ENCODE measurements around the gene CNIH1.

The CNIH1 gene

GRCh38 chr14:54425537-54426274, 15.5 kb downstream of the CNIH1 start:
- no peaks in the 10 kb centered on the region for H3K9me2 ChIP-seq (ENCODE audit: low read depth, low read length)

GRCh38 chr14:54425068-54425467, 16.1 kb downstream of the CNIH1 start:
- Histone ChIP-seq H3K27me3 (ENCODE audit: insufficient read depth, low read length) (no peaks in the 10 kb centered on the region), H3F3A (ENCODE audit: insufficient read depth, low read length) (no peaks in the 10 kb centered on the region; the same call in 1 of the 2 replicates), H4K20me1 (ENCODE audit: insufficient read depth, low read length) (no peaks in the 10 kb centered on the region; the same call in 1 of the 2 replicates), H3K27ac (ENCODE audit: low read depth, low read length, poor library complexity, severe bottlenecking) (no peak overlapping the region), H3K36me3 (ENCODE audit: insufficient read depth, low read length) (peaks cover 72% of the 10 kb centered on the region), H3K9me3 (ENCODE audit: low read length) (no peaks in the 10 kb centered on the region), H3K4me1 (ENCODE audit: insufficient read depth, low read length, severe bottlenecking) (no peaks in the 10 kb centered on the region), H3K9me2 (ENCODE audit: low read depth, low read length) (no peaks in the 10 kb centered on the region), H3K4me3 (ENCODE audit: low read depth, low read length, poor library complexity, severe bottlenecking) (no peak overlapping the region), H3K4me2 (ENCODE audit: low read length) (no peak overlapping the region), H3K79me2 (ENCODE audit: insufficient read depth, low read length) (no peaks in the 10 kb centered on the region; the same call in 1 of the 2 replicates), H2AFZ (ENCODE audit: low read length) (no peak overlapping the region), H3K9ac (ENCODE audit: low read length) (no peak overlapping the region)
- TF ChIP-seq CTCF (IDR thresholded peaks at IDR 0.05; ENCODE audit: low read length) = no peak
- no peak for TF ChIP-seq EZH2 (IDR thresholded peaks at IDR 0.05; ENCODE audit: borderline replicate concordance, low read length)

More at GRCh38 chr14:54425537-54426274, 15.5 kb downstream of the CNIH1 start:
- H2AFZ ChIP-seq (ENCODE audit: low read length) = no peak overlapping the region
- H3K36me3 ChIP-seq (ENCODE audit: insufficient read depth, low read length) = peaks cover 72% of the 10 kb centered on the region
- H3K27ac ChIP-seq (ENCODE audit: low read depth, low read length, poor library complexity, severe bottlenecking) = no peak overlapping the region
- H3K4me2 ChIP-seq (ENCODE audit: low read length) = no peak overlapping the region
- no peaks in the 10 kb centered on the region for H3K9me3 ChIP-seq (ENCODE audit: low read length)
- no peaks in the 10 kb centered on the region for H3K27me3 ChIP-seq (ENCODE audit: insufficient read depth, low read length)
- no peak for TF ChIP-seq CTCF (IDR thresholded peaks at IDR 0.05; ENCODE audit: low read length)
- no peak for TF ChIP-seq EZH2 (IDR thresholded peaks at IDR 0.05; ENCODE audit: borderline replicate concordance, low read length)
- no peaks in the 10 kb centered on the region; the same call in 1 of the 2 replicates for H4K20me1 ChIP-seq (ENCODE audit: insufficient read depth, low read length)
- H3K4me3 ChIP-seq (ENCODE audit: low read depth, low read length, poor library complexity, severe bottlenecking) = no peak overlapping the region
- no peaks in the 10 kb centered on the region; the same call in 1 of the 2 replicates for H3K79me2 ChIP-seq (ENCODE audit: insufficient read depth, low read length)
- no peak overlapping the region for H3K9ac ChIP-seq (ENCODE audit: low read length)
- H3K4me1 ChIP-seq (ENCODE audit: insufficient read depth, low read length, severe bottlenecking) = no peaks in the 10 kb centered on the region
- no peaks in the 10 kb centered on the region; the same call in 1 of the 2 replicates for H3F3A ChIP-seq (ENCODE audit: insufficient read depth, low read length)

DNA sequence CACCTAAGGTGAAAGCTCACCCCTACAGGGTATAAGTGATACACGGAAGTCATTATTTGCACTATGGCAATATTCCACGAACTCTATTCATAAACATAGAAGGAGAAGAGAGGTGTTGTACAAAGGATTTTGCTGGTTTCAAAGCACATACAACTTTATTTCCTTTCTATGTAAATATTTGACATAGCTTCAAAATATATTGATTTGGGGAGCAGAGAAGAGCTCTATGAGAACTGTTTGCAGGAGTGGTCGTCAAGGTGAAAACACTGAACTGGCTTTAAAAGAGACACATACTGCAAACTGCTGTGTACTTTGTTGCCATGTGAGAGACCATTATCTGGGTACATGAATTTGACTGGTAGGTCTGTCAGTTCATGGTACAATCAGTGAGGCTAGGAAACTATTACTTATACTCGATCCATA, 16.7 kb downstream of the CNIH1 start:
- no peaks in the 10 kb centered on the region for H3K4me1 ChIP-seq (ENCODE audit: insufficient read depth, low read length, severe bottlenecking)
- H4K20me1 ChIP-seq (ENCODE audit: insufficient read depth, low read length) = no peaks in the 10 kb centered on the region; the same call in 1 of the 2 replicates
- H3K9ac ChIP-seq (ENCODE audit: low read length) = no peak overlapping the region
- no peaks in the 10 kb centered on the region for H3K9me2 ChIP-seq (ENCODE audit: low read depth, low read length)
- no peak overlapping the region for H3K4me3 ChIP-seq (ENCODE audit: low read depth, low read length, poor library complexity, severe bottlenecking)
- peaks cover 72% of the 10 kb centered on the region for H3K36me3 ChIP-seq (ENCODE audit: insufficient read depth, low read length)
- no peaks in the 10 kb centered on the region; the same call in 1 of the 2 replicates for H3F3A ChIP-seq (ENCODE audit: insufficient read depth, low read length)
- H3K4me2 ChIP-seq (ENCODE audit: low read length) = no peak overlapping the region
- TF ChIP-seq CTCF (IDR thresholded peaks at IDR 0.05; ENCODE audit: low read length) (no peak), EZH2 (IDR thresholded peaks at IDR 0.05; ENCODE audit: borderline replicate concordance, low read length) (no peak)
- H2AFZ ChIP-seq (ENCODE audit: low read length) = no peak overlapping the region
- no peak overlapping the region for H3K27ac ChIP-seq (ENCODE audit: low read depth, low read length, poor library complexity, severe bottlenecking)
- no peaks in the 10 kb centered on the region for H3K27me3 ChIP-seq (ENCODE audit: insufficient read depth, low read length)
- no peaks in the 10 kb centered on the region; the same call in 1 of the 2 replicates for H3K79me2 ChIP-seq (ENCODE audit: insufficient read depth, low read length)
- no peaks in the 10 kb centered on the region for H3K9me3 ChIP-seq (ENCODE audit: low read length)

Measured in OCI-LY1 (cell line).